VCaP (cell line): Measurements from ENCODE around the gene NRP1.

Source experiments
- H3K27ac ChIP-seq: fragments of 450-650 bp; 2 replicates; pipeline ENCODE4 v1.5.1; 2017
- TF ChIP-seq, protein P1 (sequence below): fragments of 450-650 bp; conservative IDR thresholded peaks from 2 replicates; pipeline ENCODE4 v1.5.1; 2017; ENCODE audit warnings: mild to moderate bottlenecking, moderate library complexity

The NRP1 gene

DNA sequence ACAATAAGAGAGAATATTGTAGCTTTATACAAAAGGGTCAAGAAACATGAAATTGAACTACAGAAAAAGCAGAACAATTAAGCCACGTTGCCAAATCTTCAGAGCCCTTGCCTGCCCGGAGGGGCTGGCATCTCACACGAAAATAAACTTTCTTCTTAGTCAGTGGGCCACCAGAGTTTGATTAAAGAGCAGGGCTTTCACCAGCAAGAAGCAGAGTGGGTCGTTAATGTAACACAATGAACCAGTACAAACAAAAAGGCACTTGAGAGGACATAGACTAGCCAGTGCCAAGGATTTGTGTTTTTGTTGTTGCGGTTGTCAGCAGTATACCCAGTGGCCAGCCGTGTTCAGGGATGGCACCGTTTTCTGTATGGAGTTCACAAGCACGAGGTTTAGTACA is 155.4 kb downstream of the NRP1 start:
- H3K27ac ChIP-seq: no peak overlapping the region
- TF ChIP-seq, protein P1, sequence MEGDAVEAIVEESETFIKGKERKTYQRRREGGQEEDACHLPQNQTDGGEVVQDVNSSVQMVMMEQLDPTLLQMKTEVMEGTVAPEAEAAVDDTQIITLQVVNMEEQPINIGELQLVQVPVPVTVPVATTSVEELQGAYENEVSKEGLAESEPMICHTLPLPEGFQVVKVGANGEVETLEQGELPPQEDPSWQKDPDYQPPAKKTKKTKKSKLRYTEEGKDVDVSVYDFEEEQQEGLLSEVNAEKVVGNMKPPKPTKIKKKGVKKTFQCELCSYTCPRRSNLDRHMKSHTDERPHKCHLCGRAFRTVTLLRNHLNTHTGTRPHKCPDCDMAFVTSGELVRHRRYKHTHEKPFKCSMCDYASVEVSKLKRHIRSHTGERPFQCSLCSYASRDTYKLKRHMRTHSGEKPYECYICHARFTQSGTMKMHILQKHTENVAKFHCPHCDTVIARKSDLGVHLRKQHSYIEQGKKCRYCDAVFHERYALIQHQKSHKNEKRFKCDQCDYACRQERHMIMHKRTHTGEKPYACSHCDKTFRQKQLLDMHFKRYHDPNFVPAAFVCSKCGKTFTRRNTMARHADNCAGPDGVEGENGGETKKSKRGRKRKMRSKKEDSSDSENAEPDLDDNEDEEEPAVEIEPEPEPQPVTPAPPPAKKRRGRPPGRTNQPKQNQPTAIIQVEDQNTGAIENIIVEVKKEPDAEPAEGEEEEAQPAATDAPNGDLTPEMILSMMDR: no peak

DNA sequence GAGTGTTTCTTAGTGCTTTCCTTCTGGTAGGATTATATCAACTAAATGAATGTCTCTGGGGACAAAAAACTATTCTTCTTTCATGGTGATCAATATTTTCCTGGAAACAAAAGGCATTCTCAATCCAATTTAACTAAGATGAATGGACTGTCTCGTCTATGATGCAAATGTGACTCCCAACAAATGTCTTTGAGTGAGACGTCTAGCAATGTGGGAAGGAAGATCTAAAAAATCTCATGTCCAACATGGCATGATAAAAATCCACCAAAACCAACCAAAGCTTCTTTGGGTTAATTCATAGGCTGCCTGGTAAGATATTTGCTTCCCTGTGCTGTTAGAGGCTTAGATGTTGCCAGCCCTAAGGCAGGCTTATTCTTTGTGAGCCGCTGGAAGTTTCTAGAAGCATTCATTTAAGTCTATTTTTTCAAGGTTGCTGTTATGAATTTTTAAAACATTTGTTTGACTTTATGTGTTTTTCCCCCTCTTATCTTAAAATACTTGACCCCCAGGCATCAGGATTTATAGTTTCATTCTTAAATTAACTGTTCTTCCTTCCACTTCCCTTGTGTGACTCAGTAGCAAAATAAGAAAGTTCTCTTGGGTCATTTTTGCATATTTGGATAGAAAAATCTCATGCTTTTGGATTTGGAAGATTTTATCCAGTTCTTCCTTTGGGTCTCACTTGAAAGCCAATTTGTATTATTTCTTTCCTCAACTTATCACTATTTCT is 156.3 kb downstream of the NRP1 start:
- TF ChIP-seq, protein P1: no peak
- H3K27ac ChIP-seq: no peak overlapping the region

- H3K27ac ChIP-seq: no peak overlapping the region
- TF ChIP-seq, protein P1: no peak
Measured at GRCh38 chr10:33176688-33177087, 157.8 kb downstream of the NRP1 start.

GRCh38 chr10:33174674-33175434 is 159.6 kb downstream of the NRP1 start:
- TF ChIP-seq, protein P1: no peak
- no peak overlapping the region for H3K27ac ChIP-seq

- H3K27ac ChIP-seq: no peak overlapping the region
- TF ChIP-seq, protein P1: no peak
Measured at GRCh38 chr10:33165911-33166310, 168.6 kb downstream of the NRP1 start.

- TF ChIP-seq, protein P1: no peak
Measured at GRCh38 chr10:33164060-33164709, 170.3 kb downstream of the NRP1 start.

DNA sequence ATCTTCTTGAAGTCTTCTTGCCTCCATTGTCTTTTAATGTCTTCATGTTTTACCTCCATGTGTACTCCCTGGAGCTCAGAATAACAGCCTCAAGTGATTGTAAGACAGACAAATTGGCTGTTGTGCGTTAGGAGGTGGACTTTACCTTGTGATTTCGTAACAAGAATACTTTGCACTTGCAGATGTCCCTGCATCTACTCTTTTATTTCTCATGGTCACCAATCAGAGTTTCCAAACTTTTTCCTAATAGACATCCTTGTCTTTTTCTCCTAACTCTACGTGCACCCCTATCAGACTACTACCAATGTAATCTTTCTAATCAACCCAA is 172.3 kb downstream of the NRP1 start:
- no peak overlapping the region for H3K27ac ChIP-seq
- TF ChIP-seq, protein P1: no peak

More at GRCh38 chr10:33164060-33164709, 170.3 kb downstream of the NRP1 start:
- no peak overlapping the region for H3K27ac ChIP-seq
